ENCODE measurements around the gene NEK5.
"Not testable (repeated sequence)": the region's sequence is repeated elsewhere in the genome, so short reads cannot be mapped to it uniquely, and the experiment has no call there.

The NEK5 gene

DNA sequence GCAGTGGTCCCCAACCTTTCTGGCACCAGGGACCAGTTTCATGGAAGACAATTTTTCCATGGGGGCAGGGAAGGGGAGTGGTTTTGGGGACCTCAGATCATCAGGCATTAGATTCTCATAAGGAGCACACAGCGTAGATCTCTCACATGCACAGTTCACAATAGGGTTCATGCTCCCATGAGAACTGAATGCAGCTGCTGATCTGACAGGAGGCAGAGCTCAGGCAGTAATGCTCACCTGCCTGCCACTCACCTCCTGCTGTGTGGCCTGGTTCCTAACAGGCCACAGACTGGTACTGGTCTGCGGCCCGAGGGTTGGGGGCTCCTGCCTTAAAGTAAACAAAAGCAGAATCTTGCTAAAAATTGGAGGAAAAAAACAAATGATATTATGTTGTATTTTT lies 67.8 kb downstream of the NEK5 start:
- not testable (repeated sequence) for DNase-seq

DNA sequence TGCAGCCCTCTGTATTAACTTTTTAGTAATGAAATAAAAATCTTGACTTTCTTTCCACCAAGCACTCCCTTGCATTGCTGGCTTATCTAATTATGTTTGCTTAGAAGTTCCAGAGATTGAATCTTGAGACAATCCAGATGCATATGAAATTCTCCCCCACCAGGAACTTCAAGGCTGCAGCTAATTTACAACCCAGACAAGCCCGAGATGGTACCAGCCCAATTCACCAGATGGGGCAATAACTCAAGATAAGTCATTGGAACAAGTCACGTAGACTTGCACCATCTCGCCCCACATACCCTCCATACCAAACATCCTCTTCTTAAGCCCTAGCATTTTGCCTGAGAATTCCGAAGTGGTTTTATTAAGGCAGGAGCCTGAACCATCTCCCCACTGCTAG lies 75.4 kb downstream of the NEK5 start:
- no peak for DNase-seq

DNA sequence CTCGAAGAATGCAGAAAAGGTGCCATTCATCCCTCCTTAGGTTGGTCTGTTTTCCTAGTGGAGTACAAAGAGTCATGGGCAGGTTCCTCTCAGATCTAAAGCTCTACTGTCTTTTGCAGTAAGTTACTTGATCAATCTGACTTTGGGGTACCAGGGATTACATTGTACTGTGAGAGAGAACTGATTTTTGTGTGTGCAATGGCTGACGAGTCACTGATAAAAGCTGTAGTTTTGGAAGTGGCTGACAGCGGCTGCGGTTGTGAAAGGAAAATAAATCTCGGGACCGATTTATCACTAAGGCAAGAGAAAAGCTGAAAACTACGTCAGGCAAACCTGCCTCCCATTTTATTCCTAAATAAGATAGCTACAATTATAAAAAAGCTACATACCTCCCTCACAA lies 77.5 kb downstream of the NEK5 start:
- DNase-seq = no peak

DNA sequence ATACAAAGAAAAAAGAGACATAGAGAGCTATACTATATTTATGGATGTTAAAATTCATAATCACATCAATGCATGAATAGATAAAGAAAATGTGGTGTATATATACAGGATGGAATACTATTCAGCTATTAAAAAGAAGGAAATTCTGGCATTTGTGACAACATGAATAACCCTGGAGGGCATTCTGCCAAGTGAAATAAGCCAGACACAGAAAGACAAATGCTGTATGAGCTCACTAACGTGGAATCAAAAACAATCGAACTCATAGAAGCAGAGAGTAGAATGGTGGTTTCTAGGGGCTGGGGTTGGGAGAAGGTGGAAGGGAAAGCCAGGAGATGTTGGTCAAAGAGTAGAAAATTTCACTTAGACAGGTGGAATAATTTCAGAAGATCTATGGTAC lies 80.4 kb downstream of the NEK5 start:
- no peak for DNase-seq

DNA sequence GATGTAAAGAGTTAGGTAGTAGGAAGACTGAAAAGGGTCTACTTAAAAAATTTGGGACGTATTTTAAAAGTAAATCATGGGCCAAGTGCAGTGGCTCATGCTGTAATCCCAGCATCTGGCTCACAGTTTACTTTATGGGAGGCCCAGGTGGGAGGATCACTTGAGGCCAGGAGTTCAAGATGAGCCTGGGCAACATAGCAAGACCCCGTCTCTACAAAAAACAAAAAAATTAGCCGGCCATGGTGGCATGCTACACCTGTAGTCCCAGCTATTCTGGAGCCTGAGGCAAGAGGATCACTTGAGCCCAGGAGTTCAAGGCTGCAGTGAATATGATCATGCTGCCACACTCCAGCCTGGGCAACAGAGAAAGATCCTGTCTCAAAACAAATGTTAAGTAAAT lies 81.4 kb downstream of the NEK5 start:
- DNase-seq = no peak

DNA sequence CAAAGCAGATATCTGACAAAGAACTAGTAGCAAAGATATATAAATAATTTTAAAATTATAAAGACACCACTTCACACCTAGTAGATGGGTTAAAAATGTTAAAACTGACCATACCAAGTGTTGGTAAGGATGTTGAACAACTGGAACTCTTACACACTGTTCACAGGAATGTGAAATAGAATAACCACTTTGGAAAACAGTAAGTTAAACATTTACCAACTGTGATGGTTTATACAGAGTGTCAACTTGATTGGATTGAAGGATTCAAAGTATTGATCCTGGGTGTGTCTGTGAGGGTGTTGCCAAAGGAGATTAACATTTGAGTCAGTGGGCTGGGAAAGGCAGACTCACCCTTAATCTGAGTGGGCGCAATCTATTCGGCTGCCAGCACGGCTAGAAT lies 85.2 kb downstream of the NEK5 start:
- DNase-seq = no peak

DNA sequence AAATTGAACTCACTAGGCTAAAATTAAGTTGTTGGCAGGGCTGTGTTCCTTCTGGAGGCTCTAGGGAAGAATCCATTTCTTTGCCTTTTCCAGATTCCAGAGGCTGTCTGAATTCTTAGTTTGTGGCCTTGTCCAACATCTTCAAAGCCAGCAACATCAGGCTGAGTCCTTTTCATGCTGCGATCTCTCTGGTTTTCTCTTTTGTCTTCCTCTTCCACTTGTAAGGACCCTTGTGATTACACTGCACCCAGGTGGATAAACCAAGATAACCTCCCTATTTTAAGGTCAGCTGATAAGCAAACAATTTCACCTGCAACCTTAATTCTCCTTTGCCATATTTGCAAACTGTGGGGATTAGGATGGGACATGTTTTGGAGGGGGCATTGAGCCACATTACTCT lies 92.8 kb downstream of the NEK5 start:
- DNase-seq = no peak

DNA sequence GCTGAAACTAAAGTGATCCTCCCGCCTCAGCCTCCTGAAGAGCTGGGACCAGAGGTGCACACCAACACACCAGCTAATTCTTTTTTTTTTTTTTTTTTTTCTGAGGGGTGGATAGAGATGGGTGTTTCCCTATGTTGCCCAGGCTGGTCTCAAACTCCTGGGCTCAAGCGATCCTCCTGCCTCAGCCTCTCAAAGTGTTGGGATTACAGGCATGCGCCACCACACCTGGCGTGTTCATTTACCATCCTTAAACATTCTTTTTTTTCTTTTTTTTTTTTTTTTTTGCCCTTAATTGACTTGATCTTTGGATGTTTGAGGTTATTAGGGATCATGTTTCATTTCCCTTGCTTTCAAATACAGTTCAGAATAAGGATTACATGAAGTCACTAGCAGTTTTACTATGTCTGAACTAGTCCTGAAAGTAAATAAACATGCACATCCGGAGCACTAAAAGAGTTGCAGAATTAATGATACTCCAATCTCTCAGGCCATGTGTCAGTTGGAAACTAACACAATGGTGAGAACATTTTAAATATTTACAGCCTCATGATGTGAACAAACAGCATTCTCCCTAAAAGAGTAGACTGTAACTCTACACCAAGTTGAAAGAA lies 94.2 kb downstream of the NEK5 start:
- DNase-seq = no peak

DNA sequence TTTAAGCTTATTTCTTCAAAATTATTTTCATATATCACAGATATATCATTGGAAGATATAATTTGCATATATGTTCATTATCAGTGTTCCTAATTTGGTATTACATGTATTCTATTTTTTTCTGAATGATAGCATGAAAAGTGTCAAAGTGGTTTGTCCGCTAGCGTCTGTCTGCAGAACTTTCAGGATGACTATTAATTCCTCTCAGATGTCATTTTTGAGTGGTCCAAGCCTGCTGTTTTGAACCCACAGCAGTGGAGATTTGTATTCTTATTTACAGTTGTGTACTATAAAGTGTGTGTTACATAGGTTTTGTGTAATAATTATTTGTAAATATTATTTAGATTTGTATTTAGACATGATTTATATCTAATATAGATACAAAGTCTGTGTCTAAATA lies 95.8 kb downstream of the NEK5 start:
- DNase-seq = no peak

DNA sequence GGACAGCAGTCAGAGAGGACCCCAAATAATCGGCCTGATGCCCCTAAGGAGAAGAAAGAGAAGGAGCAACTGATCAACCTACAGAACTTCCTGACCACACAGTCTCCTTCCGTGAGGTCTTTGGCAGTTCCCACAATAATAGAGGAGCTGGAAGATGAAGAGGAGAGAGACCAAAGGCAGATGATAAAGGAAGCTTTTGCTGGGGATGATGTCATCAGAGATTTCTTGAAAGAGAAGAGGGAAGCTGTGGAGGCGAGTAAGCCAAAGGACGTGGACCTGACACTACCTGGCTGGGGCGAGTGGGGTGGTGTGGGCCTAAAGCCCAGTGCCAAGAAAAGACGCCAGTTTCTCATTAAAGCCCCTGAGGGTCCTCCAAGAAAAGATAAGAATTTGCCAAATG lies 98.5 kb downstream of the NEK5 start:
- not testable (repeated sequence) for DNase-seq

DNA sequence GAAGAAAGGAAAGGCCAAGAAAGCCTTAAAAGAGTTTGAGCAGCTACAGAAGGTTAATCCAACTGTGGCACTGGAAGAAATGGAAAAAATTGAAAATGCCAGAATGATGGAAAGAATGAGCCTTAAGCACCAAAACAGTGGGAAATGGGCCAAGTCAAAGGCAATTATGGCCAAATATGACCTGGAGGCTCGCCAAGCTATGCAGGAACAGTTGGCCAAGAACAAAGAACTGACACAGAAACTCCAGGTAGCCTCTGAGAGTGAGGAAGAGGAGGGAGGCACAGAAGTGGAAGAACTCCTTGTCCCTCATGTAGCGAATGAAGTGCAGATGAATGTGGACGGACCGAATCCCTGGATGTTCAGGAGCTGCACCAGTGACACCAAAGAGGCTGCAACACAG lies 99.3 kb downstream of the NEK5 start:
- DNase-seq = no peak

DNA sequence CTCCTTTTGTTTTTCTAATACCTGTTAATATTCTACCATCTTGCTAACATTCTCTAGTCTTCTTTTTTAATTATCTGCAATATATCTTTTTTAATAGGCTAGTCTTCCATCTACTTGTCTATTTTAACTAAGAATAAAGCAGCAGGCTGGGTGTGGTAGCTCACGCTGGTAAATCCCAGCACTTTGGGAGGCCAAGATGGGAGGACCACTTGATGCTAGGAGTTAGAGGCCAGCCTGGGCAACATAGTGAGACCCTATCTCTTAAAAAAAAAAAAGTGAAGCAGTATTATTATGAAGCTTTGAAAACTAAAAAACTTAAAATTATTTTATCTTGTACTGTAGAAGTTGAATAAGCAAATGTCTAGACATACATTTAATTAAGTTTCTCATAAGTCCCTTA lies 101.0 kb downstream of the NEK5 start:
- DNase-seq = no peak

DNA sequence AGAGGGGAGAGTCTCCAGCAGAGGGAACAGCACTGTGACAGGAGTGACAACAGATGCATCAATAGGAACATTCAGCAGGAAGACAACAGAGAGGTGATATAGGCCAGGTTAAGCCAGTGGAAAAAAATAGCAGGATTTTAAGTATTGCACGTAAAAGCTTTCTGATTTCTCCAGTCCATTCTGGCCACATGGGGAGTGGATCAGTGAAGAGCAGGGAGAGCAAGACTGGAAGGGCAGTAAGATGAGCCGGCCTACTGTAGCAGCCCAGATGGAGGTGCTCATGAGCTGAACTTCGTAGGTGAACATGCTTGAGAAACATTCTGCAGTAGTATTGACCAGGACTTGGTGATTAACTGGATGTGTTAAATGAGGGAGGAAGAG lies 102.6 kb downstream of the NEK5 start:
- no peak for DNase-seq

DNA sequence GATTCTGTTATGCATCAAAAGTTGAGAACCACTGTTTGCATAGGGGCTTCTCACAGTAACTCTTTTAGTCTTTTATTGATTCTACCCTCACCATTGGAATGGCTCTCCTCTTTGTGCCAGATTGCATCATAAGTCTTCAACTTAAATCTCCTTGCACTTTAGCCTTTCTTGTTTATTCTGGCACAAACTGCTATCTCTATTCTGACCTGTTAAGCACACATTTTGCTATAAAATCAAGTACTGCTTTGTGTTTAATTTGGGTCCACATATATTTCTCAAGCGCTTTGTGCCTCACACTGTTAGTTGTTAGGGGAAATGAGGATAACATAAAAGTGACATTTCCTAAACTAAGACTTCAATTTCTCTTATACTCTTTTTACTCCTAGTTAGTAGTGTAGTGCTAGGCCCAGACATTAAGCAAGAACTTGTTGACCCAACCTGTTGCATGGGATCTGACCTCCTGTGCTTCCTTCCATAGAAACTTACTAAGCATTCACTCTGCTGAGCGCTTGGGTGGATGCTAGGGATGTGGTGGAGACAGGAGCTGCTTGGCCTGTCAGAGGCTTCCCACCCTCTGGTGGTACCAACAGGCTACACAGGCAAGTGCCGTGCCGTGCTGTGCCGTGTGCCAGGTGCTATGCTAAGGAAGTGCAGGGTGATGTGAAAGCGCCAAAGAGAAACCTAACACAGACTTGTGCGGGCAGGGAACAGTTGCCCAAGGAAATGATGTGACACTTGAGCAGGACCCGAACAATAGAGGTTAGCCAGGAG lies 103.2 kb downstream of the NEK5 start:
- no peak for DNase-seq

DNA sequence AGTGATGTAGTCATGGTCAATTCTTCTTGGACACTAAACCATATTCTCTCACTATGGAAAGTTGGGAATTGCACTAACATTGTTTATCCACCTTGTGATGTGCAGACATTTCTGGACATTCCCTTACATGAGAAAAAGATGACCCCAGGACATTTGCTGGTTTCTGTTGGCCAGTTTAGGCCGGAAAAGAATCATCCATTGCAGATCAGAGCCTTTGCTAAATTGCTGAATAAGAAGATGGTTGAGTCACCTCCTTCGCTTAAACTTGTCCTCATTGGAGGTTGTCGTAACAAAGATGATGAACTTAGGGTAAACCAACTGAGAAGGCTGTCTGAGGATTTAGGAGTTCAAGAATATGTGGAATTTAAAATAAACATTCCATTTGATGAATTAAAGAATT lies 104.4 kb downstream of the NEK5 start, which contains the start of gene UTP14C:
Gene UTP14C (plus strand): TSS at position 211 of the 400 bp plus-strand sequence. CDS start 4,114 bp downstream, outside the sequence.
- no peak for DNase-seq

DNA sequence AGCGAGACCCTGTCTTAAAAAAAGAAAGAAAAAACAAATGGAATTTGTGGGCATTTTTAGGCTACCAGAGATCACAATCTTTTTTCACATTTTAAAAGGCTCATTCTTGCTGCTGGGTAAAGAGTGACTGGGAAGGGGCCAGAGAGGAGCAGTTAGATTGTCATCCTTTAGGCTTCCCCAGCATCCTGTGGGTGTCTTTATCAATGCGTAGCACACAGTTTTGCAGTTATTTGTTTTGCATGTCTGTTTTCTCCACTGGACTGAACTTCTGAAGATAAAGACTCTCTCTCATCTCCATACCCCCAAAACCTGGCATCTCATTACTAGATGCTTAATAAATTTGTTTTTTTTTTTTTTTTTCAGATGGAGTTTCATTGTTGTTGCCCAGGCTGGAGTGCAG lies 106.5 kb downstream of the NEK5 start:
- no peak for DNase-seq

DNA sequence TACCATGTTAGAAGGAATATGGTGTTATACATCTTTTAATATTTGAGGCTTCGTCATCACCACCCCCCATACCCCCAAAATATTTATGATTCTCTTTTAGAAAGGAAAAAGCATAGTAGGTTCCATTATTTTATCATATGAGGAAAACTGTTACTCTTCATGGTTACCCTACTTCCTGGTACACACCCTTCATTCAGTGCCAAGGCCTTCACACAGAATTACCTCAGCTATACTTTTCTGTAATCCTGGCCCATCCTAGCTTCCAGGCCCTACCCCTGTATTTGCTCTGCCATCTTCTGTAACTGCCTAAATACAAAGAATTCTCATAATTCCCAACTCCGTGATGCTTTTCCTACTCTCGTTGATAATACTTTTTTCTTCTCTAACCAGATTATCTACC lies 108.7 kb downstream of the NEK5 start:
- DNase-seq = no peak

DNA sequence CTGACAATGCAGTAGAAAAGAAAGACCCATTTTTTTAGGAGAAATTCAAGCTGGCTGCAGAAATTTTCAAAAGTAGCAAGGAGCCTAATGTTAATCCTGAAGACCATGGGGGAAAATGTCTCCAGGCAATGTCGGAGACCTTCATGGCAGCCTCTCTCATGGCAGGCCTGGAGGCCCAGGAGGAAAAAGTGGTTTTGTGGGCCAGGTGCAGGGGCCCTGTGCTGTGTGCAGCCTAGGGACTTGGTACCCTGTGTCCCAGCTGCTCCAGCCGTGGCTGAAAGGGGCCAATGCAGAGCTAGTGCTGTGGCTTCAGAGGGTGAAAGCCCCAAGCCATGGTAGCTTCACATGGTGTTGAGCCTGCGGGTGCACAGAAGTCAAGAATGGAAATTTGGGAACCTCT lies 112.6 kb downstream of the NEK5 start:
- no peak for DNase-seq

DNA sequence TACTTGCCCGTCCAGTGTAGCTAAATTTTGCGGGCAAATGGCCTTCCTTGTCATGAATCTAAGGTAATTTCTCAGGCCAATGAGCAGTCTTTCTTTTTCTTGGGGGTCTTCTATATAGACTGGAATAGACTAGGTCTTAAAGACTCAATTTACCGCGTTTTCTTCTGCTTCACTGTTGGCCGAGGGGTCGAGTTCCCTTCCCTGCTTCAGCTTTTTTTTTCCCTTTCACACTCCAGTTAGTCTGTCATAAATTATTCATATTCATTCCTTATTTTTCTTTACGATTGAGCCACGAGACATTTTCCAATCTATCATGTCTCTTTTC lies 116.4 kb downstream of the NEK5 start:
- DNase-seq = no peak

DNA sequence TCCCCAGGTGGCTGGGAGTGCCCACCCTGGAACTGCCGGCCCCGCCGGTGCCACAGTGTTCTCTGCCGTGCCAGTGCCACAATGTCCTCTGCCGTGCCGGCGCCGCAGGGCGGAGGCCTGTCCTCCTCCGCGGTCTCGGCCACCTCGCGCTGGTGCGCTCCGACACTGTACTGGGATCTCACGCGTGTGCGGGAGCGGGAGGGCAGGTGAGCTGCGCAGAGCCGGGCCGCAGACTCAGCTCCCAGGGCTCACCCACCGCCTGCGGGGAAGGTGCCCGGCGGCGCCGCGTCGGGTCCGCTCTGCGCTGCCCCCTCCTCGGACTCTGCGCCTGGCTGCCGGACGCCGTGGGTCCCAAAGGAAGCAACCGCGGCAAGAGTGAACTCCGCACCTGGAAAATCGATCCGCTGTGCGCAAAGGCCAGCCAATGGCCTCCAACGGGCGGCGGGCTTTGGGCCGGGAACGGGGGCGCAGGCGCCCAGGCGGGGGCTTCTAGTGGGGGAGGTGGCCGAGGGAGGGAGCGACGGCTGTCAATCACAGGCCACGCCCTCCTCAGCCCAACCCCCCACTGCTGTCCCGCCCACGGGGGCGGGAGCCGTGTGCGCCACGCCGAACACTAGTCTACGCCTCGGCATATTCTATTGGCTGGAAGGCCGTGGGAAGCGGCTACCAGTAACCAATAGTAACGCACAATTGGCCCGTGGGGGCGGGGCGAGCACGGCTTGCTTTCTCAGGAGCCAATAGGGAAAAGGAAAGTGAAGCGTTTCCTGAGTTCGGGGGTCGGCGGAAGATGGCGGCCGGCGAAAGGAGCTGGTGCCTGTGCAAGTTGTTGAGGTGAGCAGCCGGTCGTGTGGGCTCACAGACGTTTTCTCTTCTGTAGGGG lies 117.0 kb downstream of the NEK5 start, which contains the start of gene ALG11:
Gene ALG11 (plus strand): TSS at position 767 of the 880 bp plus-strand sequence. CDS start 21 bp downstream, at position 788.
- peak; percentile 100 for DNase-seq

DNA sequence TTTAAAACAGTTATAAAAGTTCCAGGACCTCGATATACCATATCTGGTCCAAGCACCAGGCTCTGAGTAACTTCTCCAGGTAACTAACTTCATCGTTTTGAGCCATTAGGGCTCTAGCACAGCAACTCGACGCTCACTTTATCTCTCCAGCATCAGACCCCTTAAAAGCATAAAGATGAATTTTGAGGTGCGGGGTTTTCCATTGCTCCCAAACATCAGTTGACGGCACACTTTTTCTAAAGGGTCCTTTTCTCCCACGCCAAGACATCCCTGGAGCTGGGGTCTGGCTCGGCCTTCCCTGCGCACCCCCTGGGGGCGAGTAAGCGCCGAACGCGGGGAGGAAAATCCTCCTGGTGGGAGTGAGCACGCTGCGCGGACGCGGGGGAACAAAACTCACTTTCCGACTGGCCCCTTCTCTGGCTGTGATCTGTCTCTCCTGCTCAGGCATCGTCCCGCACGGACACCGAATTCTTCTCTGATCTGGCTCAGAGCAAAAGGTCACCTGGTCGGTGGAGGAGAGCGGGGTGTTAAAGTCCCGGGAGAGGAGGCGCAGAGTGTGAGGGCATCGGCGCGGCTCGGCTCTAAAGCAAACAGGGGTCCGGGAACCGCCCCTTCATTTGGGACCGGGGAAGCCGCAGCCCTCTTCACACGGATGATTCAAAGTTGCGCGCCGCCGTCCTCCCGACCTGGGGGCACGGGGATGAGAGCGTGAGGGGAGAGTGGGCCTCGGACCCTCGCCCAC lies 117.8 kb downstream of the NEK5 start, which contains the start of gene ATP7B:
Gene ATP7B (minus strand): TSS at position 561 of the 742 bp plus-strand sequence. CDS start 113 bp downstream, at position 448.
- DNase-seq = peak; percentile 32

DNA sequence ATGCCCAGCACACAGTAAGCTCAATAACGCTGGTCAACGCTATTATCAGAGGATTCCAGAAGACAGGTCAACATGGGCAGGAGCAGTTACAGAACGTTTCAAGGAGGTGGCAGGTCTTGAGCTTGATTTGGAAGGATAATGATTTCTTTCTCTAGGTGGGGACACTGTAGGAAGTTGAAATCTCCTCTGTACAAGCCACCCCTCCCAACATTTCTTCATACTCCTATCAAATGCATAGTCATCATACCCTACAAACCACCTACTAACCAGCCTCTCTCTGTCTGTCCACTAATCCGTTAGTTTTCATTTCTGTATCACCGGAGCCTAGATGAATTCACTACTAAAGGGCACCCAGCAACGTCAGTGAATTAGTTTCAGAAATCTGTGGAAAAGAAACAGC lies 118.9 kb downstream of the NEK5 start:
- DNase-seq = no peak

Data from CD4-positive, alpha-beta T cell treated with Interleukin-6 for 4 hours (primary cell).